A549 treated with Mapracorat at 1 μM for 4 hours (cell line): ENCODE data around the gene VWA7. TPM values are rescaled to one million over a fixed set of nuclear protein-coding genes. Genes with fewer than 3 reads are reported as not detected.

Experiments used
- total RNA-seq: library from RNA; stranded (reverse); fragments of 200-300 nt; extraction: Qiagen RNA extraction; gene quantifications from 5 replicates; pipeline ENCODE4 v1.2.3, GENCODE V29; 2022

Gene VWA7
- 0.72 to 2.2 TPM (median 1.4 TPM) in 5 replicates for total RNA-seq

GRCh38 chr6:31776989-31777666 is at the start of gene VWA7:
Gene VWA7 (minus strand): TSS chr6:31777328. CDS start chr6:31776779, 549 bp downstream.

GRCh38 chr6:31815025-31815838 is 38.1 kb upstream of the VWA7 start, which contains the start of the genes HSPA1A and HSPA1L:
Gene HSPA1A (plus strand): TSS chr6:31815543. CDS start chr6:31815757, 214 bp downstream.
Gene HSPA1L (minus strand): TSS chr6:31815283. CDS start chr6:31811972, 3,311 bp downstream.

GRCh38 chr6:31806470-31807272 is 29.5 kb upstream of the VWA7 start, which contains the start of gene LSM2:
Gene LSM2 (minus strand): TSS chr6:31806966. CDS start chr6:31806757, 209 bp downstream.

GRCh38 chr6:31795616-31796298 is 18.6 kb upstream of the VWA7 start, which contains the start of gene VARS1:
Gene VARS1 (minus strand): TSS chr6:31795752. CDS start chr6:31795217, 535 bp downstream.

GRCh38 chr6:31762356-31762755 is 14.8 kb downstream of the VWA7 start, which contains the start of gene SAPCD1:
Gene SAPCD1 (plus strand): TSS chr6:31762656. CDS start chr6:31763055, 399 bp downstream.

GRCh38 chr6:31739639-31740396 is 37.3 kb downstream of the VWA7 start, which contains the start of gene MSH5:
Gene MSH5 (plus strand): TSS chr6:31740005. CDS start chr6:31740467, 462 bp downstream.

GRCh38 chr6:31736021-31736767 is 40.9 kb downstream of the VWA7 start, which contains the start of gene CLIC1:
Gene CLIC1 (minus strand): TSS chr6:31736530. CDS start chr6:31736300, 230 bp downstream.

GRCh38 chr6:31728767-31729514 is 48.2 kb downstream of the VWA7 start, which contains the start of gene DDAH2:
Gene DDAH2 (minus strand): TSS chr6:31729299. CDS start chr6:31729161, 138 bp downstream.

GRCh38 chr6:31723245-31723979 is 53.7 kb downstream of the VWA7 start, which contains the start of gene MPIG6B:
Gene MPIG6B (plus strand): TSS chr6:31723373. CDS start chr6:31723384, 11 bp downstream.

GRCh38 chr6:31721351-31722020 is 55.6 kb downstream of the VWA7 start, which contains the start of gene LY6G6C:
Gene LY6G6C (minus strand): TSS chr6:31721746. CDS start chr6:31721679, 67 bp downstream.

Other genes with a start within 250 kb of the VWA7 start
- not detected in 5 replicates for gene MCCD1, start 248.4 kb downstream of the VWA7 start, total RNA-seq
- gene DDX39B, start 235.3 kb downstream of the VWA7 start, total RNA-seq, result 336 to 391 TPM (median 386 TPM) in 5 replicates
- gene ATP6V1G2, start 230.7 kb downstream of the VWA7 start, total RNA-seq, result 0.35 to 0.98 TPM (median 0.50 TPM) in 5 replicates
- 9.0 to 12.4 TPM (median 11.7 TPM) in 5 replicates for gene NFKBIL1, start 229.7 kb downstream of the VWA7 start, total RNA-seq
- 0.10 to 0.16 TPM (median 0.12 TPM) in 3 of 5 replicates, not detected in the others for gene LTA, start 205.0 kb downstream of the VWA7 start, total RNA-seq
- 0.07 to 0.15 TPM (median 0.14 TPM) in 3 of 5 replicates, not detected in the others for gene TNF, start 201.8 kb downstream of the VWA7 start, total RNA-seq
- 0.35 to 0.88 TPM (median 0.51 TPM) in 5 replicates for gene LTB, start 194.9 kb downstream of the VWA7 start, total RNA-seq
- gene LST1, start 191.1 kb downstream of the VWA7 start, total RNA-seq, result 0.16 to 0.36 TPM in 2 of 5 replicates, not detected in the others
- not detected in 5 replicates for gene NCR3, start 184.3 kb downstream of the VWA7 start, total RNA-seq
- gene AIF1, start 162.1 kb downstream of the VWA7 start, total RNA-seq, result not detected in 5 replicates
- gene PRRC2A, start 156.6 kb downstream of the VWA7 start, total RNA-seq, result 68.4 to 87.7 TPM (median 84.8 TPM) in 5 replicates
- gene BAG6, start 124.7 kb downstream of the VWA7 start, total RNA-seq, result 106 to 148 TPM (median 138 TPM) in 5 replicates
- gene APOM, start 121.4 kb downstream of the VWA7 start, total RNA-seq, result 2.8 to 3.7 TPM (median 2.9 TPM) in 5 replicates
- gene C6orf47, start 116.5 kb downstream of the VWA7 start, total RNA-seq, result 11.1 to 12.4 TPM (median 11.6 TPM) in 5 replicates
- 10.2 to 12.1 TPM (median 11.4 TPM) in 5 replicates for gene GPANK1, start 112.3 kb downstream of the VWA7 start, total RNA-seq
- 167 to 177 TPM (median 171 TPM) in 5 replicates for gene CSNK2B, start 111.2 kb downstream of the VWA7 start, total RNA-seq
- gene LY6G5B, start 107.4 kb downstream of the VWA7 start, total RNA-seq, result 2.1 to 5.7 TPM (median 3.8 TPM) in 5 replicates
- 0.92 to 1.6 TPM (median 1.1 TPM) in 5 replicates for gene LY6G5C, start 96.3 kb downstream of the VWA7 start, total RNA-seq
- gene ABHD16A, start 74.0 kb downstream of the VWA7 start, total RNA-seq, result 11.3 to 19.8 TPM (median 18.4 TPM) in 5 replicates
- not detected in 5 replicates for gene LY6G6F, start 70.5 kb downstream of the VWA7 start, total RNA-seq
- gene LY6G6D, start 62.0 kb downstream of the VWA7 start, total RNA-seq, result not detected in 5 replicates
- 0.21 to 0.24 TPM (median 0.23 TPM) in 3 of 5 replicates, not detected in the others for gene LY6G6C, start 55.6 kb downstream of the VWA7 start, total RNA-seq
- not detected in 5 replicates for gene MPIG6B, start 54.0 kb downstream of the VWA7 start, total RNA-seq
- gene DDAH2, start 48.0 kb downstream of the VWA7 start, total RNA-seq, result 28.3 to 32.5 TPM (median 31.8 TPM) in 5 replicates
- 471 to 496 TPM (median 485 TPM) in 5 replicates for gene CLIC1, start 40.8 kb downstream of the VWA7 start, total RNA-seq
- 11.8 to 15.5 TPM (median 13.1 TPM) in 5 replicates for gene MSH5, start 37.3 kb downstream of the VWA7 start, total RNA-seq
- 2.6 to 5.2 TPM (median 4.3 TPM) in 5 replicates for gene SAPCD1, start 14.7 kb downstream of the VWA7 start, total RNA-seq
- gene VARS1, start 18.4 kb upstream of the VWA7 start, total RNA-seq, result 45.6 to 60.9 TPM (median 53.8 TPM) in 5 replicates
- 51.0 to 62.8 TPM (median 60.8 TPM) in 5 replicates for gene LSM2, start 29.6 kb upstream of the VWA7 start, total RNA-seq
- 1.3 to 1.8 TPM (median 1.5 TPM) in 5 replicates for gene HSPA1L, start 38.0 kb upstream of the VWA7 start, total RNA-seq
- 132 to 252 TPM (median 194 TPM) in 5 replicates for gene HSPA1A, start 38.2 kb upstream of the VWA7 start, total RNA-seq
- 89.4 to 177 TPM (median 151 TPM) in 5 replicates for gene HSPA1B, start 50.4 kb upstream of the VWA7 start, total RNA-seq
- 21.6 to 33.6 TPM (median 26.8 TPM) in 5 replicates for gene NEU1, start 85.5 kb upstream of the VWA7 start, total RNA-seq
- gene SLC44A4, start 101.7 kb upstream of the VWA7 start, total RNA-seq, result 0.15 TPM in 1 of 5 replicates, not detected in the others
- gene EHMT2, start 120.4 kb upstream of the VWA7 start, total RNA-seq, result 19.9 to 30.0 TPM (median 29.0 TPM) in 5 replicates
- gene ZBTB12, start 124.8 kb upstream of the VWA7 start, total RNA-seq, result 2.4 to 4.1 TPM (median 3.7 TPM) in 5 replicates
- gene C2, start 150.4 kb upstream of the VWA7 start, total RNA-seq, result 0.26 to 0.46 TPM (median 0.31 TPM) in 5 replicates
- 1.9 to 2.3 TPM (median 2.0 TPM) in 5 replicates for gene CFB, start 168.8 kb upstream of the VWA7 start, total RNA-seq
- 76.0 to 93.4 TPM (median 77.7 TPM) in 5 replicates for gene NELFE, start 181.6 kb upstream of the VWA7 start, total RNA-seq
- gene SKIC2, start 181.8 kb upstream of the VWA7 start, total RNA-seq, result 19.7 to 26.3 TPM (median 23.2 TPM) in 5 replicates
- 10.3 to 13.3 TPM (median 11.0 TPM) in 5 replicates for gene DXO, start 194.8 kb upstream of the VWA7 start, total RNA-seq
- gene C4A, start 204.7 kb upstream of the VWA7 start, total RNA-seq, result 0.97 to 1.7 TPM (median 1.4 TPM) in 5 replicates
- gene C4B, start 237.5 kb upstream of the VWA7 start, total RNA-seq, result 0.69 to 1.5 TPM (median 1.3 TPM) in 5 replicates